Thoracic aorta (tissue), 2 donors: Measurements from ENCODE around the gene ABHD8. TPM values are rescaled to one million over a fixed set of nuclear protein-coding genes. Genes with fewer than 3 reads are reported as not detected.
A peak's percentile ranks its signal among the peaks of the same experiment; 100 is the strongest.

ENCODE experiments used
- ATAC-seq: fragments of 150-250 bp; one replicate; pipeline ENCODE4 v1.8.0; 2017; ENCODE audit warnings: low read depth; ENCODE audit not compliant: insufficient number of reproducible peaks, low FRiP score
- DNase-seq: peaks from one replicate; pipeline ENCODE4 v3.0.0-alpha.2; 2020; ENCODE audit warnings: low spot score
- H3K27ac ChIP-seq, 2 donors: fragments of 200-600 bp; sonication (generic); 1 replicate in 1 of 2; 2 replicates in 1 of 2; pipeline ENCODE4 v1.5.1; 2016; ENCODE audit warnings: mild to moderate bottlenecking in 2 of 2, moderate library complexity in 2 of 2
- H3K27me3 ChIP-seq: fragments of 200-600 bp; sonication (generic); replicated peaks from 2 replicates; pipeline ENCODE4 v1.6.0; 2016; ENCODE audit warnings: mild to moderate bottlenecking; ENCODE audit not compliant: insufficient read depth
- H3K36me3 ChIP-seq: fragments of 200-600 bp; sonication (generic); one replicate; pipeline ENCODE4 v1.5.1; 2016
- H3K4me1 ChIP-seq, 2 donors: fragments of 200-600 bp; sonication (generic); 1 replicate in 1 of 2; 2 replicates in 1 of 2; pipeline versions ENCODE4 v1.5.1 to v1.6.0; 2016; ENCODE audit warnings: low read depth in 2 of 2, mild to moderate bottlenecking in 1 of 2; ENCODE audit not compliant: control insufficient read depth in 1 of 2
- H3K4me3 ChIP-seq: fragments of 200-600 bp; sonication (generic); 2 replicates; pipeline ENCODE4 v1.5.1; 2016; ENCODE audit warnings: mild to moderate bottlenecking
- H3K9me3 ChIP-seq: fragments of 200-600 bp; sonication (generic); 2 replicates; pipeline ENCODE4 v1.5.1; 2016
- CTCF ChIP-seq: fragments of 200-600 bp; sonication (generic); IDR thresholded peaks from one replicate; pipeline ENCODE4 v1.5.1; 2019; ENCODE audit warnings: antibody characterized with exemption
- total RNA-seq, 2 donors: library from RNA; depleted of rRNA; stranded (reverse); fragments of >200 nt; gene quantifications; one replicate each; pipeline versions ENCODE4 v1.1.0 to v1.2.3, GENCODE V29; 2016

The ABHD8 gene
- total RNA-seq, 2 donors from 2014 or later = 9.8 to 24.0 TPM

GRCh38 chr19:17318966-17319365 lies 15.7 kb upstream of the ABHD8 start:
- Histone ChIP-seq H3K27me3 (no peaks in the 10 kb centered on the region), H3K27ac (no peak overlapping the region), H3K9me3 (no peaks in the 10 kb centered on the region), H3K4me1 (peaks cover 9 to 16% of the 10 kb centered on the region in 2 donors), H3K36me3 (peaks cover 38% of the 10 kb centered on the region), H3K4me3 (no peak overlapping the region)
- ATAC-seq = no peak
- TF ChIP-seq CTCF = no peak
- no peak for DNase-seq

- TF ChIP-seq CTCF = no peak
- Histone ChIP-seq H3K4me3 (no peak overlapping the region), H3K4me1 (peaks cover 16 to 25% of the 10 kb centered on the region in 2 donors), H3K27ac (no peak overlapping the region), H3K36me3 (peaks cover 24% of the 10 kb centered on the region), H3K9me3 (no peaks in the 10 kb centered on the region), H3K27me3 (no peaks in the 10 kb centered on the region)
- DNase-seq (no peak), ATAC-seq (no peak)
Observed at GRCh38 chr19:17314007-17314593, 10.9 kb upstream of the ABHD8 start.

- Histone ChIP-seq H3K36me3 (peaks cover 18% of the 10 kb centered on the region), H3K27me3 (no peaks in the 10 kb centered on the region), H3K9me3 (no peaks in the 10 kb centered on the region), H3K27ac (no peak overlapping the region), H3K4me3 (no peak overlapping the region), H3K4me1 (peaks cover 16 to 32% of the 10 kb centered on the region in 2 donors)
- no peak for TF ChIP-seq CTCF
- ATAC-seq (no peak), DNase-seq (no peak)
Observed at GRCh38 chr19:17312189-17313113, 9.2 kb upstream of the ABHD8 start.

GRCh38 chr19:17311455-17312188 lies 8.4 kb upstream of the ABHD8 start:
- DNase-seq (no peak), ATAC-seq (no peak)
- no peaks in the 10 kb centered on the region for H3K27me3 ChIP-seq
- peaks cover 18 to 38% of the 10 kb centered on the region in 2 donors for H3K4me1 ChIP-seq
- peaks cover 18% of the 10 kb centered on the region for H3K36me3 ChIP-seq
- H3K4me3 ChIP-seq = no peak overlapping the region
- H3K27ac ChIP-seq = no peak overlapping the region
- no peak for TF ChIP-seq CTCF
- no peaks in the 10 kb centered on the region for H3K9me3 ChIP-seq

GRCh38 chr19:17309965-17310461 lies 6.8 kb upstream of the ABHD8 start:
- Histone ChIP-seq H3K36me3 (peaks cover 9% of the 10 kb centered on the region), H3K4me3 (peak overlapping the region; percentile 91), H3K27me3 (no peaks in the 10 kb centered on the region), H3K4me1 (peaks cover 23 to 50% of the 10 kb centered on the region in 2 donors), H3K9me3 (no peaks in the 10 kb centered on the region), H3K27ac (peak overlapping the region; percentile 35 to 62)
- ATAC-seq = no peak
- DNase-seq = no peak
- TF ChIP-seq CTCF = no peak
